Stimulated activated CD4-positive, alpha-beta T cell treated with anti-CD3 and anti-CD28 coated beads, TNF-alpha, amount 100 ng/mL, for 1 hour (primary cell): ENCODE results near the gene PAQR5.
"Not testable (repeated sequence)": the region's sequence is repeated elsewhere in the genome, so short reads cannot be mapped to it uniquely, and the experiment has no call there.

Experiments used
- DNase-seq, 3 donors: peaks; one replicate each; pipeline ENCODE4 v3.0.0-alpha.2; 2020; ENCODE audit warnings: low read depth in 3 of 3, low spot score in 1 of 3

PAQR5 gene

GRCh38 chr15:69314736-69315135, 16.0 kb downstream of the PAQR5 start:
- DNase-seq: no peak

- DNase-seq: no peak
These were observed 16.8 kb downstream of the PAQR5 start for GRCh38 chr15:69315402-69316110.

- DNase-seq: no peak
These were observed 17.6 kb downstream of the PAQR5 start for GRCh38 chr15:69316291-69316690.

- DNase-seq: no peak
These were observed 18.7 kb downstream of the PAQR5 start for GRCh38 chr15:69317392-69317841.

GRCh38 chr15:69318033-69318432, 19.3 kb downstream of the PAQR5 start:
- DNase-seq: no peak

- DNase-seq: no peak
These were observed 21.0 kb downstream of the PAQR5 start for GRCh38 chr15:69319384-69320375.

GRCh38 chr15:69320977-69321554, 22.4 kb downstream of the PAQR5 start:
- no peak for DNase-seq

GRCh38 chr15:69323893-69324430, 25.2 kb downstream of the PAQR5 start:
- DNase-seq: no peak

GRCh38 chr15:69324565-69324964, 25.9 kb downstream of the PAQR5 start:
- DNase-seq: no peak

- no peak for DNase-seq
These were observed 26.8 kb downstream of the PAQR5 start for GRCh38 chr15:69325456-69325971.

- DNase-seq: no peak
These were observed 29.4 kb downstream of the PAQR5 start for GRCh38 chr15:69328080-69328479.

GRCh38 chr15:69328739-69329138, 30.0 kb downstream of the PAQR5 start:
- no peak for DNase-seq

- DNase-seq: no peak
These were observed 38.4 kb downstream of the PAQR5 start for GRCh38 chr15:69337138-69337537.

- no peak for DNase-seq
These were observed 40.0 kb downstream of the PAQR5 start for GRCh38 chr15:69338535-69339213.

GRCh38 chr15:69339214-69339543, 40.5 kb downstream of the PAQR5 start:
- DNase-seq: not testable (repeated sequence)

- DNase-seq: no peak
These were observed 41.7 kb downstream of the PAQR5 start for GRCh38 chr15:69340243-69340900.

- DNase-seq: no peak
These were observed 42.6 kb downstream of the PAQR5 start for GRCh38 chr15:69341356-69341755.

GRCh38 chr15:69342460-69343076, 43.9 kb downstream of the PAQR5 start:
- DNase-seq: no peak

GRCh38 chr15:69343133-69343532, 44.4 kb downstream of the PAQR5 start:
- DNase-seq: no peak

GRCh38 chr15:69344238-69344637, 45.5 kb downstream of the PAQR5 start:
- no peak for DNase-seq
